HepG2 (cell line): ENCODE results near the gene SLC36A1. TPM values are rescaled to one million over a fixed set of nuclear protein-coding genes. Genes with fewer than 3 reads are reported as not detected.

Experiments
- ATF1 ChIP-seq: IDR thresholded peaks from 2 replicates; pipeline ENCODE4 v1.6.1; 2016; ENCODE audit warnings: mild to moderate bottlenecking, control low read depth
- BCL6 ChIP-seq: IDR thresholded peaks from 2 replicates; pipeline ENCODE4 v1.6.1; 2016; ENCODE audit warnings: missing genetic modification reagents, missing compliant biosample characterization
- ELF4 ChIP-seq: sonication (generic); formaldehyde crosslinking; IDR thresholded peaks from 2 replicates; pipeline ENCODE4 v1.5.0; 2020; ENCODE audit warnings: missing genetic modification reagents, mild to moderate bottlenecking, moderate library complexity, borderline replicate concordance
- GABPA ChIP-seq, 2 experiments: IDR thresholded peaks; 2 replicates each; pipeline ENCODE4 v1.6.1; 2011 to 2016; ENCODE audit warnings: low read depth in 2 of 2, low read length in 1 of 2, missing biosample characterization in 1 of 2, missing genetic modification characterization in 1 of 2
- HES4 ChIP-seq: sonication (generic); formaldehyde crosslinking; IDR thresholded peaks from 2 replicates; pipeline ENCODE4 v1.9.0; 2021; ENCODE audit warnings: mild to moderate bottlenecking, missing genetic modification reagents, borderline replicate concordance
- JARID2 ChIP-seq: sonication (generic); formaldehyde crosslinking; IDR thresholded peaks from 2 replicates; pipeline ENCODE4 v1.8.1; 2023; ENCODE audit warnings: missing genetic modification reagents, inconsistent platforms; ENCODE audit not compliant: insufficient replicate concordance
- KAT2B ChIP-seq: fragments of 150-350 bp; IDR thresholded peaks from 2 replicates; pipeline ENCODE4 v1.6.1; 2014; ENCODE audit warnings: low read depth, low read length, borderline replicate concordance
- MLX ChIP-seq: IDR thresholded peaks from 2 replicates; pipeline ENCODE4 v1.6.1; 2016
- MXD1 ChIP-seq: sonication (generic); formaldehyde crosslinking; IDR thresholded peaks from 2 replicates; pipeline ENCODE4 v1.4.0; 2020; ENCODE audit warnings: mild to moderate bottlenecking, missing genetic modification reagents
- RBM39 ChIP-seq: fragments of 200-400 bp; formaldehyde crosslinking; IDR thresholded peaks from one replicate; pipeline ENCODE4 v1.6.1; 2018; ENCODE audit warnings: antibody characterized with exemption, mild to moderate bottlenecking, low read depth, low read length; ENCODE audit not compliant: poor library complexity, severe bottlenecking
- SNAI1 ChIP-seq: sonication (generic); formaldehyde crosslinking; IDR thresholded peaks from 2 replicates; pipeline ENCODE4 v1.5.0; 2020; ENCODE audit warnings: mild to moderate bottlenecking, missing genetic modification reagents, borderline replicate concordance
- TARDBP ChIP-seq: sonication (generic); formaldehyde crosslinking; IDR thresholded peaks from 2 replicates; pipeline ENCODE4 v1.8.0; 2022; ENCODE audit warnings: mild to moderate bottlenecking, missing genetic modification reagents
- USF2 ChIP-seq, 2 experiments: sonication (generic) in 1 of 2; formaldehyde crosslinking in 1 of 2; IDR thresholded peaks; 2 replicates each; pipeline versions ENCODE4 v1.5.1 to v1.6.1; 2011 to 2020; ENCODE audit warnings: borderline replicate concordance in 1 of 2, low read depth in 1 of 2, low read length in 1 of 2, mild to moderate bottlenecking in 1 of 2, missing genetic modification reagents in 1 of 2, moderate library complexity in 1 of 2
- ZBTB10 ChIP-seq: sonication (generic); formaldehyde crosslinking; IDR thresholded peaks from 2 replicates; pipeline ENCODE4 v1.4.0; 2020; ENCODE audit warnings: missing genetic modification reagents, borderline replicate concordance
- ZKSCAN5 ChIP-seq: sonication (generic); formaldehyde crosslinking; IDR thresholded peaks from 2 replicates; pipeline ENCODE4 v1.5.1; 2020; ENCODE audit warnings: mild to moderate bottlenecking, missing genetic modification reagents
- ZNF138 ChIP-seq: sonication (generic); formaldehyde crosslinking; IDR thresholded peaks from 2 replicates; pipeline ENCODE4 v1.5.0; 2020; ENCODE audit warnings: mild to moderate bottlenecking, low read depth, missing genetic modification reagents
- ZNF280D ChIP-seq: sonication (generic); formaldehyde crosslinking; IDR thresholded peaks from 2 replicates; pipeline ENCODE4 v1.5.1; 2020; ENCODE audit warnings: mild to moderate bottlenecking, missing genetic modification reagents
- ZNF777 ChIP-seq: sonication (generic); formaldehyde crosslinking; IDR thresholded peaks from 2 replicates; pipeline ENCODE4 v1.4.0; 2020; ENCODE audit warnings: missing genetic modification reagents
- polyA plus RNA-seq, 8 experiments: library from polyadenylated mRNA; depleted of rRNA in 3 of 8; stranded (reverse) in 7 of 8; unstranded in 1 of 8; fragments of >200 nt; fragmentation: Illumina TruSeq in 4 of 8; extraction: Trizol in 4 of 8; gene quantifications; 2 replicates each; pipeline versions ENCODE4 v1.2.1 to v1.2.3, GENCODE V29; 2011 to 2016; ENCODE audit warnings: low read depth in 4 of 8, missing spikeins in 1 of 8, mixed read lengths in 1 of 8; ENCODE audit not compliant: insufficient read depth in 1 of 8
- total RNA-seq, 5 experiments: library from RNA; depleted of rRNA; stranded (reverse); fragments of >200 nt; fragmentation: Illumina TruSeq; extraction: Trizol; gene quantifications; 2 replicates each; pipeline ENCODE4 v1.2.3, GENCODE V29; 2016; ENCODE audit warnings: low read depth in 1 of 5

The SLC36A1 gene
- total and polyA plus RNA-seq, 2 of the 13 experiments (the other 11 are each of a cell fraction or from before 2014, with no cell fraction given): 8.0 to 8.9 TPM

GRCh38 chr5:151447174-151448037 lies at the start of gene SLC36A1 (continued):
- TF ChIP-seq ZNF138 (CRISPR knock-in tag): peak; percentile 67
- peak; percentile 67; the same call in 1 of the 2 replicates for TF ChIP-seq ELF4
- no peak for TF ChIP-seq KAT2B
- TF ChIP-seq SNAI1 (CRISPR knock-in tag): no peak
- TF ChIP-seq USF2 (IDR thresholded peaks at IDR 0.05; ENCODE audit: low read depth, low read length): peak; percentile 99
- TF ChIP-seq USF2 (CRISPR knock-in tag; IDR thresholded peaks at IDR 0.05; ENCODE audit: borderline replicate concordance): peak; percentile 100
- TF ChIP-seq MLX (CRISPR knock-in tag): peak; percentile 92
- 0 out of 2 replicates have a peak, but pooled peaks have one; percentile 22 for TF ChIP-seq ZKSCAN5 (CRISPR knock-in tag)
- TF ChIP-seq RBM39: no peak
- no peak for TF ChIP-seq GABPA (IDR thresholded peaks at IDR 0.05; ENCODE audit: low read depth, low read length)
- peak; percentile 60; the same call in 1 of the 2 replicates for TF ChIP-seq GABPA (CRISPR knock-in tag; IDR thresholded peaks at IDR 0.05; ENCODE audit: low read depth)
- TF ChIP-seq JARID2 (CRISPR knock-in tag): no peak
- peak; percentile 83 for TF ChIP-seq TARDBP (CRISPR knock-in tag)
- TF ChIP-seq ZNF777: 0 out of 2 replicates have a peak, but pooled peaks have one; percentile 30
- TF ChIP-seq ZNF280D (CRISPR knock-in tag): peak; percentile 93
- TF ChIP-seq ATF1 (CRISPR knock-in tag): peak; percentile 53
- 0 out of 2 replicates have a peak, but pooled peaks have one; percentile 10 for TF ChIP-seq ZBTB10
- TF ChIP-seq MXD1 (CRISPR knock-in tag): no peak
- TF ChIP-seq BCL6 (CRISPR knock-in tag): peak; percentile 64
- peak; percentile 13; the same call in 1 of the 2 replicates for TF ChIP-seq HES4 (CRISPR knock-in tag)
